Measurements from ENCODE around the gene RERE.

GRCh38 chr1:8746554-8746953 is 70.9 kb downstream of the RERE start:
- TF ChIP-seq YY1 (IDR thresholded peaks at IDR 0.05; ENCODE audit: low read depth) (no peak), ZBTB7A (IDR thresholded peaks at IDR 0.05; ENCODE audit: low read depth) (no peak), EP300 (IDR thresholded peaks at IDR 0.05; ENCODE audit: borderline replicate concordance) (no peak), REST (IDR thresholded peaks at IDR 0.05; ENCODE audit: low read depth) (no peak)

All from Ishikawa (cell line).